Gastrocnemius medialis (tissue), 4 donors: ENCODE results near the gene PEAK1. TPM values are rescaled to one million over a fixed set of nuclear protein-coding genes. Genes with fewer than 3 reads are reported as not detected.
A peak's percentile ranks its signal among the peaks of the same experiment; 100 is the strongest.

ENCODE experiments used
- ATAC-seq, 2 donors: fragments of 150-250 bp; one replicate each; pipeline ENCODE4 v1.9.1; 2016
- DNase-seq, 2 donors: peaks; one replicate each; pipeline ENCODE4 v3.0.0-alpha.2; 2019
- H3K27ac ChIP-seq, 4 donors: fragments of 200-600 bp; sonication (generic); 1 replicate in 1 of 4; 2 replicates in 3 of 4; pipeline ENCODE4 v1.5.1; 2016 to 2018; ENCODE audit warnings: mild to moderate bottlenecking in 2 of 4, moderate library complexity in 1 of 4
- H3K27me3 ChIP-seq, 3 donors: fragments of 200-600 bp; sonication (generic) in 2 of 3; 1 replicate in 1 of 3; 2 replicates in 2 of 3; pipeline versions ENCODE4 v1.5.1 to v1.6.0; 2016 to 2019; ENCODE audit warnings: mild to moderate bottlenecking in 1 of 3, moderate library complexity in 1 of 3
- H3K36me3 ChIP-seq, 2 donors: fragments of 200-600 bp; sonication (generic) in 1 of 2; one replicate each; pipeline ENCODE4 v1.5.1; 2017 to 2018
- H3K4me1 ChIP-seq, 2 donors: fragments of 200-600 bp; sonication (generic) in 1 of 2; one replicate each; pipeline ENCODE4 v1.5.1; 2016 to 2017; ENCODE audit warnings: mild to moderate bottlenecking in 2 of 2
- H3K4me3 ChIP-seq, 4 donors: fragments of 200-600 bp; sonication (generic) in 3 of 4; 1 replicate in 1 of 4; 2 replicates in 3 of 4; pipeline ENCODE4 v1.5.1; 2016 to 2019; ENCODE audit warnings: mild to moderate bottlenecking in 2 of 4
- H3K9me3 ChIP-seq, 3 donors: fragments of 200-600 bp; sonication (generic) in 2 of 3; 1 replicate in 1 of 3; 2 replicates in 2 of 3; pipeline ENCODE4 v1.5.1; 2016 to 2019
- POLR2A ChIP-seq, 2 donors: fragments of 450-650 bp; IDR thresholded peaks; one replicate each; pipeline ENCODE4 v1.6.1; 2017; ENCODE audit warnings: antibody characterized with exemption in 2 of 2, mild to moderate bottlenecking in 2 of 2, moderate library complexity in 2 of 2
- in situ Hi-C, 4 donors: fragments of 200-750 bp; cut with MboI; loops; one replicate each; pipeline versions ENCODE4 v1.15.0 to v1.8.0; 2017; ENCODE audit warnings: low sequenced_read_pairs in 4 of 4
- intact Hi-C: fragments of 100-400 bp; cut with DNase I; formaldehyde crosslinking; loops from one replicate; pipeline ENCODE4 v1.15.1; 2023; ENCODE audit warnings: low total_unique reads
- total RNA-seq, 4 donors: library from RNA; depleted of rRNA; stranded (reverse); fragments of >200 nt; gene quantifications; one replicate each; pipeline versions ENCODE4 v1.1.0 to v1.2.3, GENCODE V29; 2016
- TF ChIP-seq, protein P1 (sequence below), 5 experiments: fragments of 450-650 bp in 3 of 5; fragments of 200-600 bp in 2 of 5; sonication (generic) in 2 of 5; IDR thresholded peaks in 4 of 5; conservative IDR thresholded peaks in 1 of 5; 1 replicate in 4 of 5; 2 replicates in 1 of 5; pipeline ENCODE4 v1.5.1; 2016 to 2019; ENCODE audit warnings: antibody characterized with exemption in 5 of 5, mild to moderate bottlenecking in 3 of 5, moderate library complexity in 3 of 5

PEAK1 gene
- total RNA-seq, 4 donors from 2014 or later = 17.8 to 21.9 (median 20.8) TPM

- Histone ChIP-seq H3K27me3 (no peaks in the 10 kb centered on the region), H3K4me1 (no peaks in the 10 kb centered on the region), H3K4me3 (no peak overlapping the region), H3K36me3 (no peaks in the 10 kb centered on the region), H3K9me3 (no peaks in the 10 kb centered on the region), H3K27ac (no peak overlapping the region)
- in situ Hi-C loops (no loop called here), intact Hi-C loops (no loop called here)
- DNase-seq (no peak), ATAC-seq (no peak)
- TF ChIP-seq, protein P1, sequence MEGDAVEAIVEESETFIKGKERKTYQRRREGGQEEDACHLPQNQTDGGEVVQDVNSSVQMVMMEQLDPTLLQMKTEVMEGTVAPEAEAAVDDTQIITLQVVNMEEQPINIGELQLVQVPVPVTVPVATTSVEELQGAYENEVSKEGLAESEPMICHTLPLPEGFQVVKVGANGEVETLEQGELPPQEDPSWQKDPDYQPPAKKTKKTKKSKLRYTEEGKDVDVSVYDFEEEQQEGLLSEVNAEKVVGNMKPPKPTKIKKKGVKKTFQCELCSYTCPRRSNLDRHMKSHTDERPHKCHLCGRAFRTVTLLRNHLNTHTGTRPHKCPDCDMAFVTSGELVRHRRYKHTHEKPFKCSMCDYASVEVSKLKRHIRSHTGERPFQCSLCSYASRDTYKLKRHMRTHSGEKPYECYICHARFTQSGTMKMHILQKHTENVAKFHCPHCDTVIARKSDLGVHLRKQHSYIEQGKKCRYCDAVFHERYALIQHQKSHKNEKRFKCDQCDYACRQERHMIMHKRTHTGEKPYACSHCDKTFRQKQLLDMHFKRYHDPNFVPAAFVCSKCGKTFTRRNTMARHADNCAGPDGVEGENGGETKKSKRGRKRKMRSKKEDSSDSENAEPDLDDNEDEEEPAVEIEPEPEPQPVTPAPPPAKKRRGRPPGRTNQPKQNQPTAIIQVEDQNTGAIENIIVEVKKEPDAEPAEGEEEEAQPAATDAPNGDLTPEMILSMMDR (IDR thresholded peaks at IDR 0.05 in 4 of 5, conservative IDR thresholded peaks at IDR 0.05 in 1 of 5) = no peak
- TF ChIP-seq POLR2A (IDR thresholded peaks at IDR 0.05) = no peak
Measured at GRCh38 chr15:77091097-77091496, 328.8 kb downstream of the PEAK1 start.

DNA sequence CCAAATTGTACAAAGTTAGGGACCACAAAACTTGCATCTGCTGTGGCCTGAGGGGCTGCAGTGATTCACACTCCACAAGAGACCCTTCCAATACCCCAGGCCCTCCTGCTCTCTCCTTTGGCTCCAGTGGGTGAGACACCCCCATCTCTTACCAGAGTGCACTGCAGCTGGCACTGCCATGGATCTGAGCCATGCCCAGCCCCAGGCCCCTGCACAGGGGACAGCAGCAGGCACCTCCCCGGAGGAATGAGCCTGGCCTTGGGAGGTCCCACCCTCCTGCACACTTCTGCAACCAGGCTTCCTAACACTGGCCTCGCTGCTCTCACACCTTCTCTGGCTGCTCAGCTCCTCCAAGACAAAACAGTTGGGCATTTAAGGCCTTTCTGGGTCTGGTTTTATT lies 332.7 kb downstream of the PEAK1 start:
- ATAC-seq (no peak), DNase-seq (no peak)
- H3K9me3 ChIP-seq = no peaks in the 10 kb centered on the region
- in situ Hi-C loops (no loop called here), intact Hi-C loops (no loop called here)
- no peaks in the 10 kb centered on the region for H3K36me3 ChIP-seq
- H3K4me1 ChIP-seq = peaks cover 10 to 11% of the 10 kb centered on the region in 2 donors
- no peak overlapping the region for H3K27ac ChIP-seq
- H3K4me3 ChIP-seq = no peak overlapping the region
- no peaks in the 10 kb centered on the region for H3K27me3 ChIP-seq
- no peak for TF ChIP-seq POLR2A (IDR thresholded peaks at IDR 0.05)
- TF ChIP-seq, protein P1 (IDR thresholded peaks at IDR 0.05 in 4 of 5, conservative IDR thresholded peaks at IDR 0.05 in 1 of 5) = no peak

DNA sequence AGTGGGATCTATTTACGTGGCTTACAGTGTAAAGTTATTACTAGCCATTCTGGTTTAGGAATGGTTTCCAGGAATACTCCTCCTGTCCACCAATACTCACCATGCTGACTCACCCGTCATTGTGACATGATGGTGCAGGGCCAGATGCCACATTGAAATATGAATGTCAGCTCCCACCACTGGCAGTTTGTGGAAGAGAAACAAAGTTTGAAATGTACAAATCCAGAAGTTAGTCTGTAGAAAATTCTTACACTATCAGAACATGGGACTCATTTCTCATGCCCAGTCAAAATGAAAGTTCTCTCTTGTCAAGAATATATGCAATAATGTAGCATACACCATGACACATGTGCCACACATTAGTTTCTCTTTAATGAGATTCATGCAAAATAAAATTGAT lies 334.6 kb downstream of the PEAK1 start:
- intact Hi-C loops = loop anchor here (2.0 kb wide), 1 partner anchor 60 kb away; no protein-coding TSS in a partner anchor
- Histone ChIP-seq H3K27me3 (no peaks in the 10 kb centered on the region), H3K9me3 (no peaks in the 10 kb centered on the region), H3K4me1 (peaks cover 10 to 11% of the 10 kb centered on the region in 2 donors), H3K27ac (peak overlapping the region in 2 of 4 donors; percentile 60 to 67), H3K36me3 (no peaks in the 10 kb centered on the region), H3K4me3 (no peak overlapping the region)
- TF ChIP-seq, protein P1 (IDR thresholded peaks at IDR 0.05 in 4 of 5, conservative IDR thresholded peaks at IDR 0.05 in 1 of 5) = no peak
- TF ChIP-seq POLR2A (IDR thresholded peaks at IDR 0.05) = no peak
- ATAC-seq (peak; percentile 94 to 95), DNase-seq (peak in 1 of 2 donors; percentile 78)
- in situ Hi-C loops = no loop called here

DNA sequence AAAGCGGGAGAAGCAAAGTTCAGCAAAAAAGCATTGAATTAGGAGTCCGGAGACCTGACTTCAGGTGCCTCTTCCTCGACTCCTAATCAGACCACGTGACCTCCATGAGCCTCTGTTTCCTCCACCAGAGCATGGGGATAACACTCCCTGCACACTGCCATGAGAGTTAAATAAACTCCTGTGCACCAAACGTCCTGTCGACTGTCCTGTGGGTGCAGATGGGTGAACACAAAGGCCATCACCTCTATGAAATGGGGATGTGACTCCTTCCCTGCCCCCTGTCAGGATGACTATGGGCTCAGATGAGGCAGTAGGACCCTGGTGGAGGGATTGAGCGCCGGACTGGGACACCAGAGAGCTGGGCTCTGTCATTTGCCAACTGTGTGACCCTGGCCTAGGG lies 335.5 kb downstream of the PEAK1 start:
- H3K27ac ChIP-seq = peak overlapping the region in 2 of 4 donors; percentile 60 to 67
- peaks cover 10 to 11% of the 10 kb centered on the region in 2 donors for H3K4me1 ChIP-seq
- H3K4me3 ChIP-seq = no peak overlapping the region
- no peaks in the 10 kb centered on the region for H3K36me3 ChIP-seq
- ATAC-seq = no peak
- in situ Hi-C loops = no loop called here
- intact Hi-C loops = loop anchor here (2.0 kb wide), 1 partner anchor 60 kb away; no protein-coding TSS in a partner anchor
- DNase-seq = no peak
- no peaks in the 10 kb centered on the region for H3K27me3 ChIP-seq
- TF ChIP-seq, protein P1 (IDR thresholded peaks at IDR 0.05 in 4 of 5, conservative IDR thresholded peaks at IDR 0.05 in 1 of 5) = no peak
- TF ChIP-seq POLR2A (IDR thresholded peaks at IDR 0.05) = no peak
- H3K9me3 ChIP-seq = no peaks in the 10 kb centered on the region
